ENCODE data around the gene AMN.

The AMN gene

DNA sequence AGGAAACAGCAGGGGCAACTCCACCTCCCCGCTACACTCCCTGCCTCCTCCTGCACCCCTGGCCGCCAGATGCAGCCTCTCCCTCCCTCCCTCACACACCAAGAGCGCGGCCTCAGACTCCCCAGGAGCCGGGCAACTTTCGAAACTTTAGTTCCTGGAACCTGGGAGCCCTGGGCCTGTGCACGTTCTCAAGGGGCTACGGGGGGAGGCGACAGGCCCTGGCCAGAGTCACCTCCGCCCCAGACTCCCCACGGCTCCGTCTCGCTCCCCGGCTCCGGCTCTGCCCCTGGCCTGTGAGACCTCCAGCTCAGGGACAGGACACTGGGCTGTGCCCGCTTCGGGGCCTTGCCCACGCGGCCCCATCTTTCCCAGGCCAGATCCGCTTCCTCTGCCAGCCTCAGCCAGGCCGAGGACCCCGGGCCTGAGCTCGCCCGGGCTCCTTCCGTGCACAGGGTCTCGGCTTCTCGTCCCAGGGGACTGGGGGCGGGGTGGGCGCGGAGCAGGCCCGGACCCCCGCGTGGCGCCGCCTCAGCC, 5.5 kb downstream of the AMN start:
- no peak for TF ChIP-seq POLR2AphosphoS5 (IDR thresholded peaks at IDR 0.05; ENCODE audit: low read depth, low read length)
- no peak for TF ChIP-seq POLR2A (IDR thresholded peaks at IDR 0.05; ENCODE audit: low read depth, low read length)
- no peak for TF ChIP-seq TAF1 (IDR thresholded peaks at IDR 0.05; ENCODE audit: low read depth, low read length)
- no peak for TF ChIP-seq PAX5 (IDR thresholded peaks at IDR 0.05; ENCODE audit: insufficient read depth, low read length, severe bottlenecking)
- no peak for TF ChIP-seq SPI1 (IDR thresholded peaks at IDR 0.05; ENCODE audit: low read depth, low read length)
- no peak for TF ChIP-seq POU2F2 (IDR thresholded peaks at IDR 0.05; ENCODE audit: low read depth, low read length)
- no peak for FAIRE-seq
- no peak for DNase-seq (ENCODE audit: insufficient read length, low spot score)

DNA sequence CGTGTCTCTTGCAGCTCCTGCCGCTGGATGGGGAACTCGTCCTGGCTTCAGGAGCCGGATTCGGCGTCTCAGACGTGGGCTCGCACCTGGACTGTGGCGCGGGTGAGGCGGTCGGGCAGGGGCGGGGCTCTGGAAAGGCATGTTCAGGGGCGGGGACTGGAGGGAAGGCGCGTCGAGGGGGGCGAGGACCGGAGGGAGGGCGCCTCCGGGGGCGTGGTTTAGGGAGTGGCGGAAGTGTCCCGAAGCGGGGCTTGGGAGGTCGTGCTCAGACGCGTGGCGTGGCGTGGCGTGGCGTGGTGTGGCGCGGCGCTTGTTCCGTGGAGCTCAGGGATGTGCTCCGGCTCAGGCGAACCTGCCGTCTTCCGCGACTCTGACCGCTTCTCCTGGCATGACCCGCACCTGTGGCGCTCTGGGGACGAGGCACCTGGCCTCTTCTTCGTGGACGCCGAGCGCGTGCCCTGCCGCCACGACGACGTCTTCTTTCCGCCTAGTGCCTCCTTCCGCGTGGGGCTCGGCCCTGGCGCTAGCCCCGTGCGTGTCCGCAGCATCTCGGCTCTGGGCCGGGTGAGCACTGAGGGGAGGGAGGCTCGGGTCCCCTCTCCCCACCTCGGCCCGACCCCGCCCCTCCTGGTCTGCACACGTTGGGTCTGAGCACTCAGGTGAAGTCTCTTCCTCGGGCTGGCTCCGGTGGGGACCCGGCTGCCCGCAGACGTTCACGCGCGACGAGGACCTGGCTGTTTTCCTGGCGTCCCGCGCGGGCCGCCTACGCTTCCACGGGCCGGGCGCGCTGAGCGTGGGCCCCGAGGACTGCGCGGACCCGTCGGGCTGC, 6.2 kb downstream of the AMN start:
- DNase-seq (ENCODE audit: insufficient read length, low spot score) (peak; percentile 87), FAIRE-seq (peak; percentile 86)
- no peak for TF ChIP-seq TAF1 (IDR thresholded peaks at IDR 0.05; ENCODE audit: low read depth, low read length)
- no peak for TF ChIP-seq POLR2AphosphoS5 (IDR thresholded peaks at IDR 0.05; ENCODE audit: low read depth, low read length)
- TF ChIP-seq PAX5 (IDR thresholded peaks at IDR 0.05; ENCODE audit: insufficient read depth, low read length, severe bottlenecking): no peak
- TF ChIP-seq POU2F2 (IDR thresholded peaks at IDR 0.05; ENCODE audit: low read depth, low read length): no peak
- no peak for TF ChIP-seq POLR2A (IDR thresholded peaks at IDR 0.05; ENCODE audit: low read depth, low read length)

DNA sequence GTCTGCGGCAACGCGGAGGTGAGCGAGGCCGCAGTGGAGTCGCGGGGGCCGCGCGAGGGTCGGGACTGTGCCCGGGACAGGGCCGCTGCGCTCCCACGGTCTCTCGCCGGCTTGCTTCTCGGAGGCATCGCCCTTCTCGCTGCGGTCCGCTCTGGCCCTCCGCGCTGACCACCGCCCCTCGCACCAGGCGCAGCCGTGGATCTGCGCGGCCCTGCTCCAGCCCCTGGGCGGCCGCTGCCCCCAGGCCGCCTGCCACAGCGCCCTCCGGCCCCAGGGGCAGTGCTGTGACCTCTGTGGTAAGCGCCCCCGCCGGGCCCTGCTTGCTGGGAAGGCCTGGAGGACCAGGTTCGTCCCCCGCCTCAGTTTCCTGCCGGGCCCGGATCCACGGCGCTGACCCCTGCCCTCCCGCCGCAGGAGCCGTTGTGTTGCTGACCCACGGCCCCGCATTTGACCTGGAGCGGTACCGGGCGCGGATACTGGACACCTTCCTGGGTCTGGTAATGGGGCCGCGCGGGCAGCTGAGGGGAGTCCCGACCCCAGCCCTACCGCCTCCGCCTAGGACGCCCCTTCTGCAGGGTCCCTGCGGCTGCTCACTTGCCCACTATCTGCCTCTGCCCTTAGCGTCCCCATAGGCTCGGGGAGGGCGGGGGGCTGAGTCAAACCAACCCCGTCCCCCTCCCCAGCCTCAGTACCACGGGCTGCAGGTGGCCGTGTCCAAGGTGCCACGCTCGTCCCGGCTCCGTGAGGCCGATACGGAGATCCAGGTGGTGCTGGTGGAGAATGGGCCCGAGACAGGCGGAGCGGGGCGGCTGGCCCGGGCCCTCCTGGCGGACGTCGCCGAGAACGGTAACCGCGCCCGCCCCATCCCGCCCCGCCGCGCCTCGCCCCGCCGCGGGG, 7.0 kb downstream of the AMN start:
- FAIRE-seq (no peak), DNase-seq (ENCODE audit: insufficient read length, low spot score) (no peak)
- TF ChIP-seq PAX5 (IDR thresholded peaks at IDR 0.05; ENCODE audit: insufficient read depth, low read length, severe bottlenecking): no peak
- TF ChIP-seq POU2F2 (IDR thresholded peaks at IDR 0.05; ENCODE audit: low read depth, low read length): no peak
- no peak for TF ChIP-seq POLR2AphosphoS5 (IDR thresholded peaks at IDR 0.05; ENCODE audit: low read depth, low read length)
- no peak for TF ChIP-seq POLR2A (IDR thresholded peaks at IDR 0.05; ENCODE audit: low read depth, low read length)
- no peak for TF ChIP-seq SPI1 (IDR thresholded peaks at IDR 0.05; ENCODE audit: low read depth, low read length)
- no peak for TF ChIP-seq TAF1 (IDR thresholded peaks at IDR 0.05; ENCODE audit: low read depth, low read length)

DNA sequence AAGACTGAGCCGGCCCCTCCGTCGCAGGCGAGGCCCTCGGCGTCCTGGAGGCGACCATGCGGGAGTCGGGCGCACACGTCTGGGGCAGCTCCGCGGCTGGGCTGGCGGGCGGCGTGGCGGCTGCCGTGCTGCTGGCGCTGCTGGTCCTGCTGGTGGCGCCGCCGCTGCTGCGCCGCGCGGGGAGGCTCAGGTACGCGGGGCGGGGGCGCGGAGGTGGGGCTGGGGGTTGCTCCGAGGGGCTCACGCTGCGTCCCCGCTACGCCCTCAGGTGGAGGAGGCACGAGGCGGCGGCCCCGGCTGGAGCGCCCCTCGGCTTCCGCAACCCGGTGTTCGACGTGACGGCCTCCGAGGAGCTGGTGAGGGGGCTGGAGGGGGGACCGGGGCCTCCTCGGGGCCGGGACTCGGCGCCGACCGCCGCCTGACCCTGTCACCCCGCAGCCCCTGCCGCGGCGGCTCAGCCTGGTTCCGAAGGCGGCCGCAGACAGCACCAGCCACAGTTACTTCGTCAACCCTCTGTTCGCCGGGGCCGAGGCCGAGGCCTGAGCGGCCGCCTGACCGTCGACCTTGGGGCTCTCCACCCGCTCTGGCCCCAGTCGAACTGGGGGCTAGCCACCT, 7.8 kb downstream of the AMN start:
- DNase-seq (ENCODE audit: insufficient read length, low spot score) (no peak), FAIRE-seq (no peak)
- TF ChIP-seq POLR2AphosphoS5 (IDR thresholded peaks at IDR 0.05; ENCODE audit: low read depth, low read length) (no peak), POLR2A (IDR thresholded peaks at IDR 0.05; ENCODE audit: low read depth, low read length) (no peak), TAF1 (IDR thresholded peaks at IDR 0.05; ENCODE audit: low read depth, low read length) (no peak), POU2F2 (IDR thresholded peaks at IDR 0.05; ENCODE audit: low read depth, low read length) (no peak), PAX5 (IDR thresholded peaks at IDR 0.05; ENCODE audit: insufficient read depth, low read length, severe bottlenecking) (no peak), SPI1 (IDR thresholded peaks at IDR 0.05; ENCODE audit: low read depth, low read length) (no peak)

DNA sequence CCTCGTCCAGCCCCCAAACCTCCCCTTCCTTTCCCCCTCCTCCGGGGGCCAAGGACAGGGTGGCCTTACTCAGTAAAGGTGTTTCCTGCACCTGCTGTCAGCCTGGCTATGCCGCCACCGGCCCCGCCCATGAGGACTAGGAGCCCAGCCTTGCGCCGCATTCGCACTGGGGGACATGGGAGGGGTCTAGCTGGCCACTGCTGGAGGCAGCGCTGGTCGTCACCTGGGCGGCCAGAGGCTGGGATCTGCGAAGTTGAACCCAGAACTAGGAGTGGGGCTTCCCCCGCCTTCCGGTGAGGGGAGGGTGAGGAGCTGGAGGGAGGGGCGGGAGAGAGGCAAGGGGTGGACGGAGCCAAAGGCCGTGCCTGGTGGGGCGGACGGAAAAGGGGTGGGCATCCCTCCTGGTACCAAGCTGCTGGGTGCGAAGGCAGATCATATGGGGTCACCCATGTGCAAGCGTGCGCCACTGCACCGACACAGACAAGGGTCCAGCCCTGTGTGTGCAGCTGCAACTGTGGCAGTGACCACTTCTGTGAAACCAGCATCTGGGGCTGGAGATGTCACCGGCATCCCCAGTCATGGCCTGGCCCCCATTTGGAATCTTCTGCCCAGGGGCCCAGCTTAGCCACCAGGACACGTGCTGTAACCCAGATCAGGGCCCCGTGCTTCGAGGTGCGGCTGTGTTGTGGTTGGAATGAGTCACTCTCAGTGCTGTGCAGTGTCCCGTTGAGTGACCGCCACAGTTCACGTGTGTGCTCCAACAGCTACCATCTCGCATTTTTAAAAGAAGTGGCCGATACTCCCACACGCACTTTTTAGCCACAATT, 8.5 kb downstream of the AMN start:
- DNase-seq (ENCODE audit: insufficient read length, low spot score): no peak
- FAIRE-seq: peak; percentile 77
- TF ChIP-seq TAF1 (IDR thresholded peaks at IDR 0.05; ENCODE audit: low read depth, low read length): no peak
- TF ChIP-seq POLR2A (IDR thresholded peaks at IDR 0.05; ENCODE audit: low read depth, low read length): no peak
- no peak for TF ChIP-seq SPI1 (IDR thresholded peaks at IDR 0.05; ENCODE audit: low read depth, low read length)
- no peak for TF ChIP-seq POU2F2 (IDR thresholded peaks at IDR 0.05; ENCODE audit: low read depth, low read length)
- TF ChIP-seq POLR2AphosphoS5 (IDR thresholded peaks at IDR 0.05; ENCODE audit: low read depth, low read length): no peak
- no peak for TF ChIP-seq PAX5 (IDR thresholded peaks at IDR 0.05; ENCODE audit: insufficient read depth, low read length, severe bottlenecking)

DNA sequence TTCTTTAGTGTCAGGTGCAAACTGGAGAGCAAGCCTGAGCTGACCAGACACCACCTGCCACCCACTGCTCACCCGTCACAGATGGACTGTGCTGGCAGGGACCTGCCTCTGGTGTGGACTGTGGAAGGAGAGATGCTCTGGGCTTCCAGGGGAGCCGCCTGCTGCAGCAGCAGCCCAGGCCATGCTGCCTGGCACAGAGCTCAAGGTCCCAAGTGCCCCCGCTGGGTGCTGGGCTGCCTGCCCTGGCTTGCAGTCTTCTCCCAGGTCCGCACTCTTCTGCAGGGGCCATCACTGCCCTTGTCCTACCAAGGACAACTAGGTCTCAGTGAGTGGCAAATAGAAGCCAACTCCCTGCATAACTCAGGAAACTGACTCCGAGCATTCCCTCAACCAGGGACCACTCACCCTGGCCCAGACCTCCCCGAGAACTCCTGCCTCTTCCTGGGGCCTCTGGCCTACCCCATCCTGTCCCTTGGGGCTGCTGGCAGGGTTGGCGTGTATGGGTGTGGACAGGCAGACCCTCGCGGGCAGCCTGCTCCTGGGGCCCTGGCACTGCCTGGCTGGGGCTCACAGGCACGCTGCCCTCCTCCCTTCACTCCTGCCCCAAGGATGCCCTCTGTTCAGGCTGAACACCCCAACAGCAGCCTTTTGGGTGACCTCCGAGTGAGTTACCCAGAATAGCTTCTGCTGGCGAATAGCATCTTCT, 9.3 kb downstream of the AMN start:
- no peak for DNase-seq (ENCODE audit: insufficient read length, low spot score)
- TF ChIP-seq POU2F2 (IDR thresholded peaks at IDR 0.05; ENCODE audit: low read depth, low read length) (no peak), SPI1 (IDR thresholded peaks at IDR 0.05; ENCODE audit: low read depth, low read length) (no peak), TAF1 (IDR thresholded peaks at IDR 0.05; ENCODE audit: low read depth, low read length) (no peak), POLR2AphosphoS5 (IDR thresholded peaks at IDR 0.05; ENCODE audit: low read depth, low read length) (no peak), PAX5 (IDR thresholded peaks at IDR 0.05; ENCODE audit: insufficient read depth, low read length, severe bottlenecking) (no peak)
- FAIRE-seq: no peak

DNA sequence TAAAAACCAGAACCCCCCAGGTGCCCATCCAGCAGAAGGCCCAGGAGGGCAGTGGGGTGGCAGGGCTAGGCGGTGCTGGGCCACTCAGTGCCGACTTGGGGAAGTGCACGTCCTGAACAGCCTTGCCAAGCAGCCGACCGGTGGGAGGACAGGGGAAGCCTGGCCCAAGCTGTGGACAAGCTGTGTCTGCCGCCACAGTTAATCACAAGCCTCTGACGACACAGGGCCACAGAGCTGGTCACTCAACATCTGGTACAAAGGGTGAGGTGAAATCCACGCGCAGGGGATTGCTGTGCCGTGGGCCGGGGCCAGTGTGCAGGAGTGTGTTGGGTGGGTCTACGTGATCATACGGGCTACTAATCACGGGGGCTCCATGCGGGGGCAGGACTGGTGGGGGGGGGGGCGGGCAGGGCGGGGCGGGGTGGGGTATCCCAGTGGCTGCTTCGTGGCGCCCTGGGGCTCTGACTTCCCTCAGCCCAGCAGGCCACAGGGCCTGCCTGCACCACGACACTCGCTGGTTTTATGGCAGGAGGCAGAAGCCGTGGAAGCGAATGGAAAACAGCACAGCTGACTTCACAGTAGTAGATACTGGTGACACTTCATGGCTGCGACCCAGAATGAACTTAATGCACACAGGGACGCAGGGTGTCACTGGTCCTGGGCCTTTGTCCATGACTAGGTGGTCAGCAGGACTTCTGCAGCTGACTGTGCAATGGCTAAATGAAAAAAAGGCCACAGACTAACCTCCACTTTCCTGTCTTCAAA, 10.2 kb downstream of the AMN start:
- FAIRE-seq: no peak
- no peak for TF ChIP-seq POLR2A (IDR thresholded peaks at IDR 0.05; ENCODE audit: low read depth, low read length)
- TF ChIP-seq POU2F2 (IDR thresholded peaks at IDR 0.05; ENCODE audit: low read depth, low read length): no peak
- TF ChIP-seq TAF1 (IDR thresholded peaks at IDR 0.05; ENCODE audit: low read depth, low read length): no peak
- TF ChIP-seq PAX5 (IDR thresholded peaks at IDR 0.05; ENCODE audit: insufficient read depth, low read length, severe bottlenecking): no peak
- TF ChIP-seq POLR2AphosphoS5 (IDR thresholded peaks at IDR 0.05; ENCODE audit: low read depth, low read length): no peak
- no peak for TF ChIP-seq SPI1 (IDR thresholded peaks at IDR 0.05; ENCODE audit: low read depth, low read length)
- DNase-seq (ENCODE audit: insufficient read length, low spot score): no peak
